Renal cortical epithelial cell (primary cell): ENCODE measurements around the gene PUS10. TPM values are rescaled to one million over a fixed set of nuclear protein-coding genes. Genes with fewer than 3 reads are reported as not detected.
A peak's percentile ranks its signal among the peaks of the same experiment; 100 is the strongest.
"Not testable (repeated sequence)": the region's sequence is repeated elsewhere in the genome, so short reads cannot be mapped to it uniquely, and the experiment has no call there.

Source experiments
- DNase-seq: peaks from one replicate; pipeline ENCODE4 v3.0.0-alpha.2; 2011; ENCODE audit warnings: low read depth
- total RNA-seq: library from RNA; depleted of rRNA; stranded (reverse); fragments of >200 nt; gene quantifications from 2 replicates; pipeline ENCODE4 v1.2.3, GENCODE V29; 2014

Gene PUS10
- total RNA-seq = 7.5 and 10.9 TPM in 2 replicates

- DNase-seq = peak; percentile 80
Measured at GRCh38 chr2:61017556-61018317, at the start of gene PUS10, which contains the start of gene PEX13. Gene PUS10 (minus strand): TSS chr2:61018255. CDS start chr2:61011890, 6,365 bp downstream. Gene PEX13 (plus strand): TSS chr2:61017720. CDS start chr2:61017760, 40 bp downstream.

GRCh38 chr2:61065714-61066709, 48.0 kb upstream of the PUS10 start, which contains the start of gene SANBR:
Gene SANBR (plus strand): TSS chr2:61065871. CDS start chr2:61070351, 4,480 bp downstream.
- DNase-seq = peak; percentile 47

GRCh38 chr2:61059382-61059781, 41.3 kb upstream of the PUS10 start:
- no peak for DNase-seq

GRCh38 chr2:61057562-61057961, 39.5 kb upstream of the PUS10 start:
- DNase-seq = no peak

GRCh38 chr2:61055557-61055956, 37.5 kb upstream of the PUS10 start:
- DNase-seq = no peak

GRCh38 chr2:61045999-61046398, 27.9 kb upstream of the PUS10 start:
- DNase-seq = no peak

GRCh38 chr2:61045226-61045625, 27.2 kb upstream of the PUS10 start:
- DNase-seq = no peak

GRCh38 chr2:61044636-61045035, 26.6 kb upstream of the PUS10 start:
- no peak for DNase-seq

- DNase-seq = no peak
Measured at GRCh38 chr2:61042807-61043206, 24.8 kb upstream of the PUS10 start.

GRCh38 chr2:61036643-61037042, 18.6 kb upstream of the PUS10 start:
- not testable (repeated sequence) for DNase-seq

GRCh38 chr2:61034592-61034991, 16.5 kb upstream of the PUS10 start:
- not testable (repeated sequence) for DNase-seq

- no peak for DNase-seq
Measured at GRCh38 chr2:61029533-61029932, 11.5 kb upstream of the PUS10 start.

- DNase-seq = no peak
Measured at GRCh38 chr2:61023670-61024069, 5.6 kb upstream of the PUS10 start.

GRCh38 chr2:61021228-61021660, 3.2 kb upstream of the PUS10 start:
- DNase-seq = no peak

GRCh38 chr2:61018798-61019197, 743 bp upstream of the PUS10 start:
- no peak for DNase-seq

GRCh38 chr2:61018318-61018755, 282 bp upstream of the PUS10 start:
- no peak for DNase-seq

- DNase-seq = peak; percentile 67
Measured at GRCh38 chr2:61017003-61017555, 976 bp downstream of the PUS10 start.

GRCh38 chr2:61016392-61017002, 1.6 kb downstream of the PUS10 start:
- peak; percentile 25 for DNase-seq

GRCh38 chr2:61015976-61016375, 2.1 kb downstream of the PUS10 start:
- peak; percentile 32 for DNase-seq

GRCh38 chr2:61014763-61015162, 3.3 kb downstream of the PUS10 start:
- peak; percentile 51 for DNase-seq

- DNase-seq = no peak
Measured at GRCh38 chr2:61013382-61013781, 4.7 kb downstream of the PUS10 start.
